ENCODE results near the gene FAF1. TPM values are rescaled to one million over a fixed set of nuclear protein-coding genes. Genes with fewer than 3 reads are reported as not detected.

Gene FAF1
- total RNA-seq, 1 donor from 2014 or later: 52.0 TPM

DNA sequence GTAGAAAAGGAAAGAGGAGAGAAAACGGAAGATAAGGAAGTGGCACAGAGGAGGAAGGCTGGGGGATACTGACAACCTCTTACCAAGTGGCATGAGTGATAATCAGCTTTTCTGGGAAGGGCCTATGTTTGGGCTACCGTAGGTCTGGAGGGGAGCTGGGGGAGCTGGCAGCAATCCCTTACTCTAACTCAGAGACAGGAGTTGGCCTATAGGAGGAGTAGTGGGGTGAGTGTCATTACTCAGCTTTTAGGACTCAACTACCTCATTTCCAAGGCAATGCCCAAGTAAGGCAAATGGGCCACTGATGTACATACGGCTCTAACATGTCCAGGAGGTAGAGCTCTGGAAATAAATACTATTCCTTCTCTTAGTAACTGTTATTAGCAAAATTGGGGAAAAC, 488.1 kb downstream of the FAF1 start:
- DNase-seq (ENCODE audit: extremely low spot score, unreplicated experiment): no peak
- TF ChIP-seq, protein P1, sequence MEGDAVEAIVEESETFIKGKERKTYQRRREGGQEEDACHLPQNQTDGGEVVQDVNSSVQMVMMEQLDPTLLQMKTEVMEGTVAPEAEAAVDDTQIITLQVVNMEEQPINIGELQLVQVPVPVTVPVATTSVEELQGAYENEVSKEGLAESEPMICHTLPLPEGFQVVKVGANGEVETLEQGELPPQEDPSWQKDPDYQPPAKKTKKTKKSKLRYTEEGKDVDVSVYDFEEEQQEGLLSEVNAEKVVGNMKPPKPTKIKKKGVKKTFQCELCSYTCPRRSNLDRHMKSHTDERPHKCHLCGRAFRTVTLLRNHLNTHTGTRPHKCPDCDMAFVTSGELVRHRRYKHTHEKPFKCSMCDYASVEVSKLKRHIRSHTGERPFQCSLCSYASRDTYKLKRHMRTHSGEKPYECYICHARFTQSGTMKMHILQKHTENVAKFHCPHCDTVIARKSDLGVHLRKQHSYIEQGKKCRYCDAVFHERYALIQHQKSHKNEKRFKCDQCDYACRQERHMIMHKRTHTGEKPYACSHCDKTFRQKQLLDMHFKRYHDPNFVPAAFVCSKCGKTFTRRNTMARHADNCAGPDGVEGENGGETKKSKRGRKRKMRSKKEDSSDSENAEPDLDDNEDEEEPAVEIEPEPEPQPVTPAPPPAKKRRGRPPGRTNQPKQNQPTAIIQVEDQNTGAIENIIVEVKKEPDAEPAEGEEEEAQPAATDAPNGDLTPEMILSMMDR (IDR thresholded peaks at IDR 0.05): no peak
- H3K27me3 Mint-ChIP-seq (ENCODE audit: unreplicated experiment): no peaks in the 10 kb centered on the region
- H3K27ac Mint-ChIP-seq (ENCODE audit: unreplicated experiment): no peak overlapping the region
- no peaks in the 10 kb centered on the region for H3K4me1 Mint-ChIP-seq (ENCODE audit: unreplicated experiment)
- H3K4me3 Mint-ChIP-seq (ENCODE audit: unreplicated experiment): no peak overlapping the region
- no peaks in the 10 kb centered on the region for H3K9me3 Mint-ChIP-seq (ENCODE audit: unreplicated experiment)
- peaks cover 12% of the 10 kb centered on the region for H3K36me3 Mint-ChIP-seq (ENCODE audit: unreplicated experiment)

DNA sequence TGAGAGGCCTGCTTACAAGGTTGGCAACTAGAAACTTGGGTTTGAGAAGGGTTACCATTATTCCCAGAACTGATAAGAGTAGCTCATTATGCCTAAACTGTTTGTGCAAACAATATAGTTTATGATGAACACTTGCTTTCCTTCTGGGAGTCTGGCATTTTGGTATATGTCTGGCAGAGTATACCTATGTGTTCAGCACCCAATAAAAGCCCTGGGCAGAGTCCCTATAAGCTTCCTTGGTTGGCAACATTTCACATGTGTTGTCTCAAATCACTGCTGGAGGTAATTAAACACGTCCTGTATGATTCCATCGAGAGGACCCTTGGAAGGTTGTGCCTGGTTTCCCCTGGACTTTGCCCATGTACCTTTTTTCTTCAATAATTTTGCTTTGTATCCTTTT, 497.1 kb downstream of the FAF1 start:
- TF ChIP-seq, protein P1 (IDR thresholded peaks at IDR 0.05): no peak
- Mint-ChIP-seq H3K9me3 (ENCODE audit: unreplicated experiment) (no peaks in the 10 kb centered on the region), H3K27me3 (ENCODE audit: unreplicated experiment) (no peaks in the 10 kb centered on the region), H3K27ac (ENCODE audit: unreplicated experiment) (no peak overlapping the region), H3K4me3 (ENCODE audit: unreplicated experiment) (no peak overlapping the region), H3K36me3 (ENCODE audit: unreplicated experiment) (peaks cover 3% of the 10 kb centered on the region), H3K4me1 (ENCODE audit: unreplicated experiment) (no peaks in the 10 kb centered on the region)
- no peak for DNase-seq (ENCODE audit: extremely low spot score, unreplicated experiment)

DNA sequence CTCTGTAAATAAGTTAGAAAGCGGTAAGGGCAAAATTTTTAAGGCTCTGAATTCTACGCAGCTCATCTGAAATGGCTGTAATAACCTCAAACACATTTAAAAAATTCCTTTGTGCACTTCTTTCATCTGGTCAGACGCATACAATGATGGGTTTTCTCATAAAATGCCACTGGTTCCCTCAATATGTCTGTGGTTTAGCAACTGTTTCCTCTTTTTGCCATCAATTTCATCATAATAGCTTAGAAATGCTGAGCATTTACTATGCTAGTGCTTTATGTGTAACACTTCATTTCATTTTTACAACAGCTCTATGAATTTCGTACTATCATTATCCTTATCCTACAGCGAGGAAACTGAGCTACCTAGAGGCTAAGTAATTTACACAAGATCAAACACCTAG, 501.6 kb downstream of the FAF1 start:
- H3K27ac Mint-ChIP-seq (ENCODE audit: unreplicated experiment): no peak overlapping the region
- H3K36me3 Mint-ChIP-seq (ENCODE audit: unreplicated experiment): peaks cover 3% of the 10 kb centered on the region
- DNase-seq (ENCODE audit: extremely low spot score, unreplicated experiment): no peak
- no peaks in the 10 kb centered on the region for H3K9me3 Mint-ChIP-seq (ENCODE audit: unreplicated experiment)
- no peaks in the 10 kb centered on the region for H3K27me3 Mint-ChIP-seq (ENCODE audit: unreplicated experiment)
- no peak overlapping the region for H3K4me3 Mint-ChIP-seq (ENCODE audit: unreplicated experiment)
- TF ChIP-seq, protein P1 (IDR thresholded peaks at IDR 0.05): no peak
- no peaks in the 10 kb centered on the region for H3K4me1 Mint-ChIP-seq (ENCODE audit: unreplicated experiment)

DNA sequence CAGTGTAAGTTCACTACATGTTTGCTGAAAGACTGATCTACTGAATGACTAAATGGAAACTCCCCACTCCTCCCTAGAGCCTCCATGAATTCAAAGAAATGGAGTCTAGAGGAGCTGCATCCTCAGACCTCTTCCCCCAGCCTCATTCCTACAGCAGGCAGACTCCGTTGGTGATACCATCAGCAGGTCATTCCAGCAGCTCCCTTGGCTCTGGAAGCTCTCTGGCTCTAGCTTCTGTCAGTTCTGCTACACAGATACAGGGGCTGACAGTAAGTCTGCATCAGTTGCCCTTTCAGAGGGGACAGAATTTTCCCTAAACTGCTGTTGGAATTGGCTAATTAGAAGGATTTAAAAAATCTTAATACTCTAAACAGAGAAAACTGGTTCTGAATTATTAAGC, 505.2 kb downstream of the FAF1 start:
- TF ChIP-seq, protein P1 (IDR thresholded peaks at IDR 0.05): no peak
- Mint-ChIP-seq H3K4me3 (ENCODE audit: unreplicated experiment) (no peak overlapping the region), H3K36me3 (ENCODE audit: unreplicated experiment) (peaks cover 5% of the 10 kb centered on the region), H3K27me3 (ENCODE audit: unreplicated experiment) (no peaks in the 10 kb centered on the region), H3K27ac (ENCODE audit: unreplicated experiment) (no peak overlapping the region), H3K9me3 (ENCODE audit: unreplicated experiment) (no peaks in the 10 kb centered on the region), H3K4me1 (ENCODE audit: unreplicated experiment) (no peaks in the 10 kb centered on the region)
- no peak for DNase-seq (ENCODE audit: extremely low spot score, unreplicated experiment)

DNA sequence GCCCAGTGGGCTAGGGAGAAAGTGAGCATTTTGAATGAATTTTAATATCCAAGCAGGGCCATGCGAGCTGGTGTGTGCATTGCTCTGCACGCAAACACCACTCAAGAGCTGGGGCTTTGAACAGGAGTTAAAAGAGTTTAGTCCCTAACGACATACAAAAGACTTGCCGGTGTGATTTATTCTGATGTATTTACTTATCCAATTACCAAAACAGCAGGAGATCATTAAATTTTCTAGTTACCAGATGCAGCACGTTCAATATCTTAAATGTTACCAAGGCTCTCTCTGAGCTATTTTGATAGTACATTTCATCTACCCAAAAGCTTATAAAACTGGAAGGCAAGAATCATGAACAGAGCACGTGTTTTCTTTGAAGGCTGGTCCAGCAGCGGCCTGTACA, 506.8 kb downstream of the FAF1 start:
- Mint-ChIP-seq H3K27ac (ENCODE audit: unreplicated experiment) (no peak overlapping the region), H3K4me3 (ENCODE audit: unreplicated experiment) (no peak overlapping the region), H3K9me3 (ENCODE audit: unreplicated experiment) (no peaks in the 10 kb centered on the region), H3K36me3 (ENCODE audit: unreplicated experiment) (peaks cover 5% of the 10 kb centered on the region), H3K4me1 (ENCODE audit: unreplicated experiment) (no peaks in the 10 kb centered on the region), H3K27me3 (ENCODE audit: unreplicated experiment) (no peaks in the 10 kb centered on the region)
- TF ChIP-seq, protein P1 (IDR thresholded peaks at IDR 0.05): no peak
- no peak for DNase-seq (ENCODE audit: extremely low spot score, unreplicated experiment)
